HCT116 (cell line): ENCODE measurements around the gene PHC3. TPM values are rescaled to one million over a fixed set of nuclear protein-coding genes. Genes with fewer than 3 reads are reported as not detected.
A peak's percentile ranks its signal among the peaks of the same experiment; 100 is the strongest.

Experiments used
- ATAC-seq: fragments of 200-7000 bp; cut with Tn5 transposase; 2 replicates; pipeline ENCODE4 v1.9.1; 2020; ENCODE audit warnings: mild to moderate bottlenecking, moderate library complexity
- BruUV-seq: library from RNA; stranded (reverse); fragments of 400-500 nt; replicated peaks from 2 replicates; lab custom pipeline; 2021; lab: Mats Ljungman, UMichigan
- CTCF ChIA-PET: fragments of 300-600 bp; sonication (Branson Sonifier 250); formaldehyde crosslinking; loops from one replicate; lab custom pipeline; 2021; ENCODE audit warnings: antibody characterized with exemption; lab: Charles Lee
- POLR2A ChIA-PET: fragments of 300-600, 350-600 bp; sonication (Branson Sonifier 250); formaldehyde crosslinking; loops from one replicate; lab custom pipeline; 2021; ENCODE audit warnings: antibody characterized with exemption; lab: Charles Lee
- RAD21 ChIA-PET, 2 experiments: fragments of 300-600 bp; sonication (Branson Sonifier 250); formaldehyde crosslinking; loops; one replicate each; lab custom pipeline; 2023; ENCODE audit warnings: low total read pairs in 2 of 2; ENCODE audit not compliant: uncharacterized antibody in 2 of 2, unreplicated experiment in 2 of 2, low non-redundant PET in 1 of 2; lab: Charles Lee
- DNase-seq: peaks from one replicate; pipeline ENCODE4 v3.0.0-alpha.2; 2010; ENCODE audit warnings: low read depth, low spot score
- H2AFZ ChIP-seq: fragments of 200-600 bp; shearing (Covaris generic), sonication (generic); 2 replicates; pipeline ENCODE4 v1.6.1; 2017; ENCODE audit warnings: low read depth, mixed run types, mixed read lengths, antibody characterized with exemption, low read length; ENCODE audit not compliant: poor library complexity, severe bottlenecking
- H3K27ac ChIP-seq: 2 replicates; pipeline ENCODE4 v1.5.1; 2012; ENCODE audit warnings: low read depth, low read length
- H3K27me3 ChIP-seq: fragments of 200-600 bp; sonication (generic); 2 replicates; pipeline ENCODE4 v1.6.1; 2016; ENCODE audit warnings: mixed run types, low read length, mixed read lengths; ENCODE audit not compliant: insufficient read depth
- H3K36me3 ChIP-seq, 2 experiments: fragments of 200-500 bp in 1 of 2; fragments of 200-600 bp in 1 of 2; sonication (Bioruptor generic) in 1 of 2; sonication (generic) in 1 of 2; 2 replicates each; pipeline versions ENCODE4 v1.5.1 to v1.6.1; 2014 to 2016; ENCODE audit warnings: low read length in 2 of 2, inconsistent platforms in 1 of 2, mixed read lengths in 1 of 2, mixed run types in 1 of 2; ENCODE audit not compliant: insufficient read depth in 2 of 2, control insufficient read depth in 1 of 2
- H3K4me1 ChIP-seq, 2 experiments: fragments of 200-600 bp in 1 of 2; sonication (generic) in 1 of 2; 2 replicates each; pipeline versions ENCODE4 v1.5.1 to v1.6.1; 2012 to 2017; ENCODE audit warnings: low read length in 2 of 2, inconsistent platforms in 1 of 2, mild to moderate bottlenecking in 1 of 2, mixed read lengths in 1 of 2, mixed run types in 1 of 2, moderate library complexity in 1 of 2; ENCODE audit not compliant: insufficient read depth in 2 of 2, control insufficient read depth in 1 of 2
- H3K4me2 ChIP-seq: fragments of 200-600 bp; sonication (generic); 2 replicates; pipeline ENCODE4 v1.6.1; 2017; ENCODE audit warnings: mixed run types, low read length, mixed read lengths
- H3K4me3 ChIP-seq, 2 experiments: fragments of 200-600 bp in 1 of 2; sonication (generic) in 1 of 2; replicated peaks in 1 of 2; 2 replicates each; pipeline ENCODE4 v1.5.1; 2011 to 2016; ENCODE audit warnings: low read length in 2 of 2, control low read depth in 1 of 2, low read depth in 1 of 2, mild to moderate bottlenecking in 1 of 2, mixed read lengths in 1 of 2, mixed run types in 1 of 2
- H3K79me2 ChIP-seq: fragments of 200-600 bp; sonication (generic); 2 replicates; pipeline ENCODE4 v1.6.1; 2017; ENCODE audit warnings: mild to moderate bottlenecking, mixed run types, low read length, moderate library complexity, mixed read lengths; ENCODE audit not compliant: insufficient read depth
- H3K9ac ChIP-seq: fragments of 200-600 bp; sonication (generic); 2 replicates; pipeline ENCODE4 v1.6.1; 2016; ENCODE audit warnings: low read length, mixed read lengths
- H3K9me2 ChIP-seq: fragments of 200-600 bp; sonication (generic), shearing (Covaris generic); 2 replicates; pipeline ENCODE4 v1.6.1; 2017; ENCODE audit warnings: mixed run types, mild to moderate bottlenecking, moderate library complexity; ENCODE audit not compliant: insufficient read depth
- H3K9me3 ChIP-seq, 2 experiments: fragments of 200-500 bp in 1 of 2; fragments of 200-600 bp in 1 of 2; sonication (Bioruptor generic) in 1 of 2; sonication (generic) in 1 of 2; 2 replicates each; pipeline ENCODE4 v1.6.1; 2014 to 2017; ENCODE audit warnings: low read length in 2 of 2, mixed read lengths in 2 of 2, inconsistent platforms in 1 of 2, low read depth in 1 of 2, mild to moderate bottlenecking in 1 of 2, mixed run types in 1 of 2, moderate library complexity in 1 of 2; ENCODE audit not compliant: control insufficient read depth in 1 of 2, insufficient read depth in 1 of 2
- H4K20me1 ChIP-seq: fragments of 200-600 bp; sonication (generic), shearing (Covaris generic); 2 replicates; pipeline ENCODE4 v1.6.1; 2017; ENCODE audit warnings: mixed run types, mild to moderate bottlenecking, moderate library complexity; ENCODE audit not compliant: insufficient read depth
- SRF ChIP-seq: IDR thresholded peaks from 2 replicates; pipeline ENCODE4 v1.6.1; 2012; ENCODE audit warnings: low read depth
- TCF7L2 ChIP-seq: IDR thresholded peaks from 2 replicates; pipeline ENCODE4 v1.7.0; 2011; ENCODE audit warnings: borderline replicate concordance, inconsistent platforms; ENCODE audit not compliant: insufficient read depth, insufficient read length; ENCODE audit errors: extremely low read depth
- intact Hi-C: fragments of 100-400 bp; cut with micrococcal nuclease; formaldehyde crosslinking; loops from 2 replicates; pipeline ENCODE4 v1.10.0; 2022
- total RNA-seq: library from RNA; stranded (reverse); gene quantifications from one replicate; pipeline ENCODE4 v1.2.1, GENCODE V29; 2021; ENCODE audit not compliant: unreplicated experiment
- TF ChIP-seq, protein P1 (sequence below), 3 experiments: fragments of 200-600 bp in 1 of 3; sonication (generic) in 1 of 3; IDR thresholded peaks in 2 of 3; conservative IDR thresholded peaks in 1 of 3; 2 replicates each; pipeline ENCODE4 v1.5.1; 2012 to 2017; ENCODE audit warnings: low read depth in 2 of 3, low read length in 2 of 3, antibody characterized with exemption in 1 of 3, borderline replicate concordance in 1 of 3, control low read depth in 1 of 3, mild to moderate bottlenecking in 1 of 3, mixed read lengths in 1 of 3, mixed run types in 1 of 3, moderate library complexity in 1 of 3; ENCODE audit not compliant: insufficient read depth in 1 of 3

Gene PHC3
- total RNA-seq, 1 experiment from 2014 or later = 40.1 TPM

DNA sequence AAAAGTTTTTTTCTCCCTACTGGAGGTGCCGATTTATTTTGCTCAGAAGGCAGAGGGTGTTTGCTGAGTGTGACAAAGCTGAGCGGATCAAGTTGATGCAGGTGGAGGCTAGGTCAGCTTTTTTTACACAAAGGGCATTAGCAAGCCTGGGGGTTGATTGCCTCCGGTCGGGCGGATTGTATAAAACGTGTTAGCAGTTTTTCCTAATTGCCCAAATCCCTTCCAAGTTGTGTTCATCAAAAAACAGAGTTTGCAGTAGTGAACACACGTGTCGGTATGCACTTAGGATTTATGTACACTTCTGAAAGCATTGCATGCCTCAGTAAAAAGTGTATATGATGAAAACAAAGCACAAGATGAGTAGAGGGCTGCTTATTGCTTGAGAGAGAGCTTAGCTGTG, 141.1 kb downstream of the PHC3 start:
- no peak overlapping the region for H2AFZ ChIP-seq
- H3K9me2 ChIP-seq = no peaks in the 10 kb centered on the region

DNA sequence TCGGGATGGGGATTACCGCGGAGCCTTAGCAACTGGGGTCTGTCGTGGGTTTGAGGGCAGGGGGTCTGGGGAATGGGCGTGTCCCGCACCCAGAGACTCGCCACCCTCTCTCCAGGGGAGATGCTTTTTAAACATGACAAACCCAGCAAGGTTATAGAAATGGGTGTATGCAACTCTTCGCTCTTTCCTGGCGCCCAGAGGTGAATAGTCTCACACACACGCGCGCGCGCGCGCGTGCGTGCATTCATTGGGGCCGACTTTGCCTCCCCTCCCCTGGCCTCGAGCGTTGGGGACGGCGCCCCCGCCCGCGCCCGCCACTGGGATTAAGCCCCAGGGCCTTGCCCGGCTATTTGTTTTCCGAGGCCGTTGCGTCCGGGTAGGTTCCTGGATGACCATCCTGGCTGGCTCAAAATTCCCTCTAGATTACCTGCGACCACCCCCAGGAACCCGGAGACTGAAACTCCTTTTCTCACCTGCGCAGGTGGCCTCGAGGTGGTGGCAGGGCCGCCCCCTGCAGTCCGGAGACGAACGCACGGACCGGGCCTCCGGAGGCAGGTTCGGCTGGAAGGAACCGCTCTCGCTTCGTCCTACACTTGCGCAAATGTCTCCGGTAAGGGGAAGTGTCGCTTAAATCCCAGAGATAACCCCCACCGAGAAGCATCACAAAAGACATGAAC, 143.0 kb downstream of the PHC3 start:
- peak overlapping the region; percentile 39; the same call in 1 of the 2 replicates for H3K27ac ChIP-seq

More for the DNA sequence above, 141.1 kb downstream of the PHC3 start:
- ChIA-PET CTCF (interaction anchor here (0.9 kb wide), 1 partner anchor 229 kb away, joined by 5 read pairs; no protein-coding TSS in a partner anchor), POLR2A (no interaction called here), RAD21 (no interaction called here)
- Histone ChIP-seq H3K9me3 (no peaks in the 10 kb centered on the region), H3K79me2 (no peaks in the 10 kb centered on the region), H3K4me2 (no peak overlapping the region), H4K20me1 (no peaks in the 10 kb centered on the region), H3K9ac (no peak overlapping the region), H3K27ac (no peak overlapping the region), H3K4me1 (peaks cover 4 to 16% of the 10 kb centered on the region in 2 experiments; a peak in 2 of 4 replicates), H3K36me3 (no peaks in the 10 kb centered on the region), H3K4me3 (no peak overlapping the region), H3K27me3 (no peaks in the 10 kb centered on the region)
- no peak for DNase-seq
- TSS peak; percentile 52 for BruUV-seq
- intact Hi-C loops = no loop called here
- TF ChIP-seq TCF7L2 = no peak
- TF ChIP-seq, all 23 proteins: peak for 0
- ATAC-seq = no peak

More for the DNA sequence above, 143.0 kb downstream of the PHC3 start:
- no peaks in the 10 kb centered on the region for H3K27me3 ChIP-seq
- ChIA-PET CTCF (interaction anchor here (0.6 to 1.0 kb wide), 4 partner anchors 17 to 73 kb away, joined by 3 to 4 read pairs (median 4); no protein-coding TSS in a partner anchor), POLR2A (interaction anchor here (1.0 kb wide), 1 partner anchor 274 kb away, joined by 3 read pairs; the partner anchor contains the start of gene TERC), RAD21 (no interaction called here)
- H3K9me2 ChIP-seq = no peaks in the 10 kb centered on the region
- H3K9ac ChIP-seq = peak overlapping the region; percentile 43
- H3K9me3 ChIP-seq = no peaks in the 10 kb centered on the region
- peak overlapping the region; percentile 60 to 72 for H3K4me3 ChIP-seq
- H3K4me2 ChIP-seq = peak overlapping the region; percentile 88
- no peaks in the 10 kb centered on the region for H3K79me2 ChIP-seq
- intact Hi-C loops = loop anchor here (2.0 to 5.0 kb wide), 2 partner anchors 176 to 274 kb away; partner anchors contain the start of gene TERC
- peaks cover 4 to 16% of the 10 kb centered on the region in 2 experiments; a peak in 2 of 4 replicates for H3K4me1 ChIP-seq
- ATAC-seq (peak; percentile 18), DNase-seq (no peak)
- peak overlapping the region; percentile 52 for H2AFZ ChIP-seq
- BruUV-seq = no TSS peak
- no peak for TF ChIP-seq SRF
- TF ChIP-seq, protein P1, sequence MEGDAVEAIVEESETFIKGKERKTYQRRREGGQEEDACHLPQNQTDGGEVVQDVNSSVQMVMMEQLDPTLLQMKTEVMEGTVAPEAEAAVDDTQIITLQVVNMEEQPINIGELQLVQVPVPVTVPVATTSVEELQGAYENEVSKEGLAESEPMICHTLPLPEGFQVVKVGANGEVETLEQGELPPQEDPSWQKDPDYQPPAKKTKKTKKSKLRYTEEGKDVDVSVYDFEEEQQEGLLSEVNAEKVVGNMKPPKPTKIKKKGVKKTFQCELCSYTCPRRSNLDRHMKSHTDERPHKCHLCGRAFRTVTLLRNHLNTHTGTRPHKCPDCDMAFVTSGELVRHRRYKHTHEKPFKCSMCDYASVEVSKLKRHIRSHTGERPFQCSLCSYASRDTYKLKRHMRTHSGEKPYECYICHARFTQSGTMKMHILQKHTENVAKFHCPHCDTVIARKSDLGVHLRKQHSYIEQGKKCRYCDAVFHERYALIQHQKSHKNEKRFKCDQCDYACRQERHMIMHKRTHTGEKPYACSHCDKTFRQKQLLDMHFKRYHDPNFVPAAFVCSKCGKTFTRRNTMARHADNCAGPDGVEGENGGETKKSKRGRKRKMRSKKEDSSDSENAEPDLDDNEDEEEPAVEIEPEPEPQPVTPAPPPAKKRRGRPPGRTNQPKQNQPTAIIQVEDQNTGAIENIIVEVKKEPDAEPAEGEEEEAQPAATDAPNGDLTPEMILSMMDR (IDR thresholded peaks at IDR 0.05 in 2 of 3, conservative IDR thresholded peaks at IDR 0.05 in 1 of 3; ENCODE audit: borderline replicate concordance in 1 of 3, insufficient read depth in 1 of 3, low read depth in 2 of 3, low read length in 2 of 3) = peak in 2 of 3 experiments; percentile 46 to 51; a peak in 3 of 6 replicates
- H3K36me3 ChIP-seq = no peaks in the 10 kb centered on the region
- no peaks in the 10 kb centered on the region for H4K20me1 ChIP-seq

Other genes with a start within 250 kb of the PHC3 start
- gene SEC62, start 214.9 kb downstream of the PHC3 start, total RNA-seq = 55.4 TPM
- 9.9 TPM for gene GPR160, start 143.7 kb downstream of the PHC3 start, total RNA-seq
- 25.2 TPM for gene PRKCI, start 40.7 kb upstream of the PHC3 start, total RNA-seq
- gene SKIL, start 176.0 kb upstream of the PHC3 start, total RNA-seq = 15.1 TPM
- 0.22 TPM for gene CLDN11, start 237.1 kb upstream of the PHC3 start, total RNA-seq